GM21447 (cell line): Measurements from ENCODE around the gene RALGAPA1.

Source experiments
- ATAC-seq: cut with Tn5 transposase; IDR thresholded peaks from one replicate; pipeline ENCODE4 v1.9.1; 2021; ENCODE audit not compliant: unreplicated experiment

RALGAPA1 gene

DNA sequence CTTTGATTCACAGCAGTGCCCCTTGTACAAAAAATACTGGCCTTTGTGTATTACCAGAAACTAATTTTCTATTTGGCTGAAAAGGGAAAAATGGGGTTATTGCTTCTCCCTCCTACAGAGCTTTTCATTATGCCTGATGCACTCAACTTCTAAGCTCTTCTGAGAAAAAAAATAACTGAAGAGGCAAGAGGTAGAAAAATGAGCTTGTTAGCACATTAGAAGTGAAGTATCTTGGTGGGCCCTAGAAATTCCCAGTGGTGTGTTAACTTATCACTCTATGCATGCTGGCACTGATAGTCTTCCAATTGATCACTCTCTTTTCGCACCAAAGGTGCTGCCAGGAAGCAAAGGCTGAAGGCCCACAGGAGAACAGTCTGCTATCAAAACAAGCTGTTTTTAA, 258.0 kb downstream of the RALGAPA1 start:
- ATAC-seq = no peak

DNA sequence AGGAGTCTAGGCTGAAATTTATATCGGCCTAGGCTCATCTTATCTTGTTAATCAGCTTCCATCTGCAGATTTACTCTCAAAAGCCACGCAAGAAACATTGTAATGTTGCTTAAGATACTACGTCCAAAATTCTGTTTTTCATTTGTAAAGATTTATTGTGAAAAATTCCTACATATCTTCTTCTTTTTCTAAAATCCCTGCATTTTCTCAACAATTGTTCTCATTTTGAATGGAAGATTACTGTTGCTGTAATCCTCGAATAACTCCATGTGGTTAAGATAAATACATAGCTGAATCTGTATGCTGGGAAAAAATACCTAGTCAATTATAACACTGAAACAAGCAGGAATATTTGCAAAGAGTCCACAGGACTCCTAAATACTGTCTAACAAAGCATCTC, 259.5 kb downstream of the RALGAPA1 start:
- ATAC-seq = no peak

DNA sequence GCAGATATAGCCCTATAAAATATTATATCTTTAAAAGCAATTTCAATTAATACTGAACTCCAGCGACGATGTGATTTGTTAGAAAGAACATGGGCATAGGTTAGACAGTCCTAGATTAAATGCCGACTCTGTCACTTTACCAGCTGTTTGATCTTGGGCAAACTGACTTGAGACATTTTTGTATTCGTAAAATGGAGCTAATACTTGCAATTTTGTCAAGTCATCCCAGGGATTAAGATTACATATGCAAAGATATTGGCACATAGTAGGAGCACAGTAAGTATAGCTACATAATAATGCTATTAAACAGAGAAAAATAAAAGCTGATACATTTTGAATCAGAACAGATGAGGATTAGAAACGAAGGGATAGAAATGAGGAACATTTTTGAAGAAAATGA, 266.1 kb downstream of the RALGAPA1 start:
- ATAC-seq = no peak

DNA sequence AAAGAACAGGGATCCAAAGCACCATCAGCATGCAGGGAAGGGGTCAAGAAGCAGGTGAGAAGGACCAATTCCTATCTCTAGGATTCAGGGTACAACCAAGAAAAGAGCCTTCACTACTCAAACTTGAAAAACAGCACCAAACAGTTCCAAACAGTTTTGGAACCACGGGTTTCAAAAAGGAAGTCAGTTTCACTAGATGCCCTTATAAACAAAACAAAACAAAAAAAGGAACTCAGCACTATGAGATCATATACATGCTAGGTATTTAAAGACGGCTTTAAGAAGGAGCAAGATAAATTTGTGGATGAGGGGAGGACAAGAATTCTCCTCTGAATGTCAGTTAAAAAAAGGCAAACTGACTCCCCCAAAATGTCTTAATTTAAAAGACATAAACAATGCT, 269.1 kb downstream of the RALGAPA1 start:
- ATAC-seq = no peak

DNA sequence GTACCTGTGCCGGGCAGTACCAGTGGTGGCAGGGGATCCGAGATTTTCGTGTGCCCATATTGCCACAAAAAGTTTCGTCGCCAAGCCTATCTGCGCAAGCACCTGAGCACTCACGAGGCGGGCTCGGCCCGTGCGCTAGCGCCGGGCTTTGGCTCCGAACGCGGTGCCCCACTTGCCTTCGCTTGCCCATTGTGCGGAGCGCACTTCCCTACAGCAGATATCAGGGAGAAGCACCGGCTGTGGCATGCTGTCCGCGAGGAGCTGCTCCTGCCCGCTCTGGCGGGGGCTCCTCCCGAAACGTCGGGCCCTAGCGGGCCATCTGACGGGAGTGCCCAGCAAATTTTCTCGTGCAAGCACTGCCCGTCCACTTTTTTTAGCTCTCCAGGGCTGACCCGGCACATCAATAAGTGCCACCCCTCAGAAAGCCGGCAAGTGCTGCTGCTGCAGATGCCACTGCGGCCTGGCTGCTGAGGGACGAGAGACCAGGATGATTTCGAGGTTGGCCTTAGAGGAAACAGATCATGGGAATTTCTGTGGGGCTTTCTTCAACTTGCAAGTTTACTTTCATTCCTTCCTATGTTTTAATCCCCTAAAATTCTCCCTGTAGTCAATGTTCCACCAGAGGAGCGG, 273.5 kb downstream of the RALGAPA1 start:
- ATAC-seq = no peak

DNA sequence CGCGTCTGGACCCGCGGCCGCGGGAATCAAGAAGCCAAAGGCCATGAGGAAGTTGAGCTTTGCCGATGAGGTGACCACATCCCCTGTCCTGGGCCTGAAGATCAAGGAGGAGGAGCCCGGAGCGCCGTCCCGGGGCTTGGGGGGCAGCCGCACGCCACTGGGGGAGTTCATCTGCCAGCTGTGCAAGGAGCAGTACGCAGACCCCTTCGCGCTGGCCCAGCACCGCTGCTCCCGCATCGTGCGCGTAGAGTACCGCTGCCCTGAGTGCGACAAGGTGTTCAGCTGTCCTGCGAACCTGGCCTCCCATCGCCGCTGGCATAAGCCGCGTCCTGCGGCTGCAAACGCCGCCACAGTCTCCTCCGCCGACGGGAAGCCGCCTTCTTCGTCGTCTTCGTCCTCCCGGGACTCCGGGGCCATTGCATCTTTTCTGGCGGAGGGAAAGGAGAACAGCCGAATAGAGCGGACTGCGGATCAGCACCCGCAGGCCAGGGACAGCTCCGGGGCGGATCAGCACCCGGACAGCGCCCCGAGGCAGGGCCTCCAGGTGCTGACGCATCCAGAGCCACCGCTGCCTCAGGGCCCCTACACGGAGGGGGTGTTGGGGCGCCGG, 274.1 kb downstream of the RALGAPA1 start:
- peak; percentile 57 for ATAC-seq

DNA sequence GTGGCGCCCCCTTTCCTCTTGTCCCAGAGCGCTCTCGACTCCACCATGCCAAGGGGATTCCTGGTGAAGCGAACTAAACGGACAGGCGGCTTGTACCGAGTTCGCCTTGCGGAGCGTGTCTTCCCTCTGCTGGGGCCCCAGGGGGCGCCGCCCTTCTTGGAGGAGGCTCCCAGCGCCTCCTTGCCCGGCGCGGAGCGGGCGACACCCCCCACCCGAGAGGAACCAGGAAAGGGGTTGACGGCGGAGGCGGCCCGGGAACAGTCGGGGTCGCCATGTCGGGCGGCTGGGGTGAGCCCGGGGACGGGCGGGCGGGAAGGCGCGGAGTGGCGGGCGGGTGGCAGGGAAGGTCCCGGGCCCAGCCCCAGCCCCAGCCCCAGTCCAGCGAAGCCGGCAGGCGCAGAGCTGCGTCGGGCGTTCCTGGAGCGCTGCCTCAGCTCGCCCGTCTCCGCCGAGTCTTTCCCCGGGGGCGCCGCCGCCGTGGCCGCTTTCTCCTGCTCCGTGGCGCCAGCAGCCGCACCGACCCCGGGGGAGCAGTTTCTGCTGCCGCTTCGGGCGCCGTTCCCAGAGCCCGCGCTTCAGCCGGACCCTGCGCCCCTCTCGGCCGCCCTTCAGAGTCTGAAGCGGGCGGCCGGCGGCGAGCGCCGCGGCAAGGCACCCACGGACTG, 274.8 kb downstream of the RALGAPA1 start:
- peak; percentile 3 for ATAC-seq

DNA sequence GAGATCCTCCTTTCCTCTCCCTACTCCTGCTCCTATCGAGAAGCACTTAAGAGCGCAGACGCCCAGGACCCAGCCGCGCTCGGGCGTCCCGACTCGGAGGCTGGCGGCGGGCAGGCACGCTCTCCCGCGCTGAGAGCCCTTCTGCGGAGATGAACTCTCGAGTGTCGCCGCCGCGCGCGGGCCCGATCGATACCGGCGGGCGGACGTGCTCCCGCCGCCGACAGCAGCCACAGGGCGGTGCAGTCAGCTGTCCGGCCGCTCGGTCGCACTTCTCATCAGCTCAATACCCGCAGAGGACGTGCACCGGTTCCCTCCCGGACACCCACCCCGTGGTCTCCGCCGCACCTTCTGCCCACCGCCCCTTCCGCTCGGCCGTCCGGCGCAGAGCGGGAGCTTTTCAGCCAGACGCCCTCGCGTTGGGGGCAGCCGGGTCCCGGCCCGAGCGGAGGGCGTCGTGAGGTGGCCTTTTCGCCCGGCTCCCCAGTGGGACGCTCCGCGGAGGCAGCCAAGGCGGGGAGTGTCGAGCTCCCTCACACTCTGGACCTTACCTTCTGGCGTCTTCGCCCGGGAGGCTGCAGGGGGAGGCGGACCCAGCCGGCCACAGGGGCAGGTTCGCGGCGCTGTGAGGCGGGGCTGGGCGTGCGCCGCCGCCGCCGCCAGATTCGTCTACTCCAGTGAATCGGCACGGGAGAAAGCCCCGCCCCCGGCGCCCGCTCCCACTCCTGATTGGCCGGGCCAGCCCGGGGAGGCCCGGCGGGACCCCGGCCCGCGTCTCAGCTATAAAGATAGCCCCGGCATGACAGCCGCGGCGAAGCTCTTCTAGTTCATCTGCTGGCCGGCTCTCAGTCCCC, 275.5 kb downstream of the RALGAPA1 start, which contains the start of gene INSM2:
Gene INSM2, plus strand, starts transcription at position 808 of the 851 bp plus-strand sequence. CDS start 89 bp downstream, outside the sequence.
- ATAC-seq = peak; percentile 57

DNA sequence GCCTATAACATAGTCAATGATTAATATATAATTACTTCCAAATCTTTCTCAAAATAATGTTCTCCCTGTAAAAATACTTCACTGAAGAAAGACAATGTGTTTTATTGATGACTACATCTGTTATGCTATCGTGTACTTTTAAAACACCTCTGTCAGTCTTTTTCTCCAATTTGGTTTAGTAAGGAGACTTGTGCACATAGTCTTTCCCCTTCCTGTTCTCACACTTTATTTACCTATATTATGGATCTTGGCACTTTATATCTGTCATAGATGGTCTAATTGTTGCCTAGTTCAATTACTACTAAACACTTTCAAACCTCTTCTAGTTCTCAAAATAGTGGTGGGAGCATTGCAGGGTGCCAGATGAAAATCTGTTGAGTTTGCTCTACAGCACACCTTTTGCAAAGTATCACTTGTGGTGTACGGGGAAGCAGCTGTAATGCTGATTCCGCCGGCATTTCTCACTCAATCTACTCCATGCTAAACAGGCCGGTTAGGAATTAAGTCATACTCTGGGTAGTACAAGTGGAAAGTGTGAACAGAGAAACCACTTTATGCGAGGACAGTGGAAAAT, 276.2 kb downstream of the RALGAPA1 start:
- no peak for ATAC-seq

DNA sequence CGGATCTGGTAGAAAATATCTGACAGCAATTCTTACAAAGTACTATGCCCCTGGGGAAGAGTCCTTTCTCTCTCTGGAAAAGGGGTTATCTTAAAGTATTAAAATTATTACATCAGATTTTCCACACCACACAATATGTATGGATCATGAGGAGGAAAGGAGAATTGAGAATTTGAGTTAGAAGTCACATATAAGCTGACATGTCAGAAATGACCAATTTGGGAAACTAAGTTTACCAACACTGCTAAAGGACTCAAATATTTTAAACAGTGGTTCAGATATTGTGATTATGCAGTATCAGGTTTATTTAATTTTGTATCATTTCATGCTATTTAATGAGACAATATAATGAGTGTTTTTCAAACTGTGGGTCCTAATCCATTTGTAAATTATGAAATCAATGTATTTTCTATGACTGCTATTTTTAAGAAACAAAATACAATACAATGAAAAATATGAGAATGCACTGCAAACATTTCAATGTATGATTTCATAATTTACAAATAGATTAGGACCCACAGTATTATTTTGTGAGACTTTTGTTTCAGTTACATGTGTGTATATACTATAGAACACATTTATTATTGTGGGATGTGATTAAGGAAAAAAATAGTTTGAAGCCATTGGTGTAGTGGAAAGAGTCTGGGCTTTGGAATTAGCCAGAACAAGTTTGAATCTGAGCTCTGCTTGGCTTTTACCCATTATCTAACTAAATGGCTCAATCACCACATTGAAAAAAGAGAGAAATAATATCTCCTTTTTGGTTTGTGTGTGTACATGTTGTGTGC, 276.9 kb downstream of the RALGAPA1 start:
- no peak for ATAC-seq

DNA sequence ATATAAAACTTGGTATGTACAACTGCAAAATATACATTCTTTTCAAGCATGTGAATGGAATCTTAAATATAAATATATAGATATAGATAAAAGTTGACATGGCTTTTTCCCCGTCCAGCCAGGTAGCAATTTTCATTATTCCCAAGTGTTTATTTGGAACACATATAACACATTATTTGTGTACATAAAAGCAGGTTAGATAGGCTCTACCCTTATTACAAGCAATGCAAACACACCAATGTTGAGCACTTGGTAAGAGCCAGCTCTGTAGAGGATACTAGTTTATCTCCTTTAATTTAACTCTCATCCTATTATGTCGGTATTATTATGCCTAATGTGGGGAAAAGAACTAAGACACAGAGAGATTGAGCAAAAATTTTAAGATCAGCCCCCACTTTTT, 282.1 kb downstream of the RALGAPA1 start:
- no peak for ATAC-seq

DNA sequence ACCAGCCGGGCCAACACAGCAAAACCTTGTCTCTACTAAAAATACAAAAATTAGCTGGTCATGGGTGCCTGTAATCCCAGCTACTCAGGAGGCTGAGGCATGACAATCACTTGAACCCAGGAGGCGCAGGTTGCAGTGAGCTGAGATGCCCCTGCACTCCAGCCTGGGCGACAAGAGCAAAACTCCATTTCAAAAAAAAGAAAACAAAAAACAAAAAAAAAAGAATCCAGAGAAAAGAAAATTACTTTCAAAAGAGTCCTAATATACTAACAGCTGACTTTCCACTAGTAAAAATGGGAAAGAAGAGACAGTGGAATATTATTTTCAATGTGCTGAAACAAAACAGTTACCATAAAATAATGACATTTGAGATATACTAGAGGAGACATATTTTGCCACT, 283.4 kb downstream of the RALGAPA1 start:
- no peak for ATAC-seq

DNA sequence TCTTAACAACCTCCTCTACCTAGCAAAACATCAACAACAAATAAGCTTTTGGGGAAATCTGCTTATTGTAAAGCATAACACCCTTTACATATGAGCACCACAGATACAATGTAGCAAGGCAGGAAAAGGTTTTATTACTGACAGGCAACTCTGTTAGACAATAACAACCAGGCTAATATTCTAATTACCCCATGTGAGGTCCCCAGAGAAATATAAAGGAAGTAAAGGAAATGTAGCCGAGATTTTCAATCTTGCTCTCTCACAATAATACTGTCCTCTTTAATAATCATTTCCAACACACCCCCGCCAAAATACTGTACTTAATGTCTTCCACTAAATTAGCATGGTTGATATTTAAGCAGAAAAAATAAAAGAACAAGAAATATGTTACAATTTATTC, 289.1 kb downstream of the RALGAPA1 start:
- no peak for ATAC-seq

DNA sequence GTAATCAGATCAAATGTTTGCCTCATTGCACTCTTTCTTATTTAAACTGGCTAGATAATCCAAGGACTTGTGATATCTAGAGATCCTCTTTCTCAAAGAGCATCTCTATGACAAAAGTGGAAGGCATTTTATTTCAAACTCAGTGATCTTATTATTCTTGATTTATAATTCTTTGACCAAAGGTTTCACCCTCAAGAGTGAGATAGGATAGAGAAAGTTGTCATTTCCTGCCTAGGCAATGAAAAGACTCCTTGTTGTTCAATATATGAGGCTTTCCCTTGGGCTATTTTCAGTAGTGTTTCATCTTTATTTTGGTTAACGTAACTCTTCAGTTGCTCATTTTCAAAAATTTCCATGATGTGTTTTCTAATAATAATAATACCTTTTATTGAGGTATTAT, 293.2 kb downstream of the RALGAPA1 start:
- no peak for ATAC-seq

DNA sequence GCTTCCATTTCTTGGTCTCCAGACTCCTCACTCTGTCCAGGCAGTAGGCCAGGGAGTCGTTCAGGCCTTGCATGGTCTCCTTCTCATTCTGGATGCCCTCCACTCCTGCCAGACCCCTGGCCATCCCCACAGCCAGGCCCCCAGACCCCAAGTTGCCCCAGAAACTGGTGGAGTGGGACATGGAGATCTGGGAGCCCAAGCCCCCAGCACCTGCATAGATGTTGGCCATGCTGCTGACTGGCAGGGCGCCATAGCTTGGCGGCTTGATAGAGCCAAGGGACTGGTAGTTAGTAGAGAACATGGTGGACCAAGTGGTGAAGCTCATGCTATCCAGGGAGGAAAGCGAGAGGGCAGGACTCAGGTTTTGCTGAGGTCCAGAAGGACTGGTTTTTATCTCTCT, 296.3 kb downstream of the RALGAPA1 start:
- ATAC-seq = no peak

DNA sequence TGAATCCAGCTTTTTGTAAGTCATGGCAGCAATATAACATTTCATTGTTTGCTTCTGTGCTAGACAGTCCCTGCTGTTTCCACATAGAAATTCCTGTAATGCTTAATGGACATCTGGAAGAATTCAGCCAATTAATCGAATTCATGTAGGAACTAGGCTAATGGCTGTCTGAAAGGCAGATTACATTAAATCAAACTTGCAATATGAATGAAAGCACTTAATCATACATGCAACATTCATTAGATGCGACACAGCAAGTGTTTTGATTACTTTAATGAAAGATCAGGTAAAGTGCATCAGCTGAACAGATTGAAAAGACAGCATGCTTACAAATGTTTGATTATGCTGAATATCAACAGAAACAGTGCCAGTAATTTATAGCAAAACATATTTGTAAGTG, 299.2 kb downstream of the RALGAPA1 start:
- no peak for ATAC-seq

DNA sequence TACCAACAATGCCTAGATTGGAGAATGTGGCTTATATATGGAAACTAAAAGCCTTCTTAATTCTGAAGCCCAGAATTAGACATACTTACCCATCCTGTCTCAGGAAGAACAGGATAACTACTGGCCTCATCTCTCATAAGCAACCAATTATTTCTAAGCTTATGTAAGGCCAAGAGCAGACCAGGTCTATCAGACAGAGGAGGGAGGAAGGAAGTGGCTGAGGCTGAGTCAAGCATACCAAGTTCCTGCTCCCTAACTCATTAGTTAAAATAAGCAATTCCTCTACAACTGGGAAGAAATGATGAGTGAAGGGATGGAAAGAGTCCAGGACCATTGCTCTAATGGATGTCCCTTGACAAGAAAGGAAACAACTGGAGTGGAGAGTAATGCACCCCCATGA, 302.2 kb downstream of the RALGAPA1 start:
- no peak for ATAC-seq

DNA sequence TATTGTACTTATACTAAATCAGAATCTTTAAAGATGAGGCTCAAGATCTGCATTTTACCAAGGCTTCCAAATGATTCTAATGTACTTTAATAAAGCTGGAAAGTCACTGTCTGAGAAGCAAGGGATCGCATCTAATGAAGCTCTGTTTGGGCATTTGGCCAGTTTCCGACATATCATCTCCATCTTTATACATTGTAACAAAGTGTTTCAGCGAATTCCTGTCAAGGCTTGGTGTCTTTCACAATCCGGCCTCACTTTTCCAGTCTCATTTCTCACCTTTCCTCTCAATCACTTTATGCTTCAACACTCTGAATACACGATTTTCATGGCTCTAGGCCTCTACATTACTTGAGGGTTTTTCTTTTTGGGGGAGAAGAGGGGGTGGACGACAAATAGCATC, 302.6 kb downstream of the RALGAPA1 start:
- no peak for ATAC-seq

DNA sequence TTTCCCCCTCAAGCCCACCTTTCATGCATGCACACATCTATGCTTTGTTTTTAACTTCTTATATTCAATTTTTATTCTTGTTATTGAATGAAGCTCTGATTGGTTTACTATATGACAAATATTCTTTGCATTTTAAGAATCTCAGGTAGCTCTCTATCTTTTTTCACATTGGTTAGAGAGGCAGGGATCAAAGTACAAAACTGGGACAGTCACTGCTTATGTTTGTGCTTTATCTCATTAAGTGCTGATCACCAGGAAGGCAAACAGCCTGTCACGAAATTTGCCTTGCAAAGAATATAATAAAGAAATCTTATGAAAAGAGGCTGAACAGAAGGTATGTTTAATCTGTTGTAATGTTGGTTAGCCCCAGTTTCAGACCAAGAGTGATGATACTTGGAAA, 304.8 kb downstream of the RALGAPA1 start:
- no peak for ATAC-seq

DNA sequence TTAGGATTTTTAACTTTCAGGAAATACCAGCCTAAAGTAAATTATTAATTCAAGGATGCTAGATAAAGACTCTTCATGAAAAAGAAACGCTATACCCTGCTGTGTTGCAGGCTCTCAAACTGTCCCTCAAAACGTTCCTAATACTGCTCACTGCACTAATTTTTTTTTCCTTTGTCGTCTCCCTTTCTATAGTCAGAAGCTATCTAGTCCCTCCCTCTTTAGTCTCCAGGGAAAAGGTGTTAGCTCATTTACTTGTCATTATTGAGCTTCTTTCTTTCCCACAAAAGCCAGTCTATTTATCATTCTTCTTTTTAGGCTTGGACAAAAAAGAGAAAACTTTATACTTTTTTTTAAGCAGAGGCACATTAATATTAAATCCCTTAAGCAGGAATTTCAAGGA, 305.4 kb downstream of the RALGAPA1 start:
- ATAC-seq = no peak
